Endothelial cell of umbilical vein (primary cell): ENCODE data around the gene PPP1CB. TPM values are rescaled to one million over a fixed set of nuclear protein-coding genes. Genes with fewer than 3 reads are reported as not detected.
A peak's percentile ranks its signal among the peaks of the same experiment; 100 is the strongest.

Experiments used
- BruUV-seq: library from RNA; stranded (reverse); fragments of 400-500 nt; replicated peaks from 2 replicates; lab custom pipeline; 2021; lab: Mats Ljungman, UMichigan
- CTCF ChIA-PET: fragments of 300-600, 350-600 bp; sonication (Branson Sonifier 250); formaldehyde crosslinking; loops from one replicate; lab custom pipeline; 2021; ENCODE audit warnings: antibody characterized with exemption, inconsistent platforms; lab: Charles Lee
- POLR2A ChIA-PET: fragments of 300-600, 350-600 bp; sonication (Branson Sonifier 250); formaldehyde crosslinking; loops from one replicate; lab custom pipeline; 2021; ENCODE audit warnings: antibody characterized with exemption, inconsistent platforms; lab: Charles Lee
- DNase-seq: peaks from one replicate; pipeline ENCODE4 v3.0.0-alpha.2; 2011; ENCODE audit warnings: low read depth, low spot score
- FAIRE-seq: peaks from 2 replicates; lab custom pipeline; 2011; peaks lifted over from hg19 to GRCh38; lab: Jason Lieb, UNC
- H2AFZ ChIP-seq: 2 replicates; pipeline ENCODE4 v1.6.0; 2012; ENCODE audit warnings: low read depth, low read length, control low read depth, inconsistent platforms
- H3K27ac ChIP-seq: 2 replicates; pipeline ENCODE4 v1.5.1; 2011; ENCODE audit warnings: low read depth, mild to moderate bottlenecking, control low read depth, low read length, moderate library complexity; ENCODE audit not compliant: insufficient read depth
- H3K27me3 ChIP-seq, 2 experiments: 2 replicates each; pipeline versions ENCODE4 v1.6.0 to v1.6.1; 2011; ENCODE audit warnings: low read length in 2 of 2, mixed read lengths in 1 of 2; ENCODE audit not compliant: control insufficient read depth in 2 of 2, insufficient read depth in 2 of 2
- H3K36me3 ChIP-seq, 2 experiments: 2 replicates in 1 of 2; 3 replicates in 1 of 2; pipeline ENCODE4 v1.5.1; 2011; ENCODE audit warnings: low read length in 2 of 2, mild to moderate bottlenecking in 1 of 2, moderate library complexity in 1 of 2; ENCODE audit not compliant: control insufficient read depth in 2 of 2, insufficient read depth in 2 of 2; ENCODE audit errors: extremely low read depth in 1 of 2
- H3K4me1 ChIP-seq: 3 replicates; pipeline ENCODE4 v1.5.1; 2011; ENCODE audit warnings: mild to moderate bottlenecking, low read length; ENCODE audit not compliant: control insufficient read depth, insufficient read depth; ENCODE audit errors: extremely low read depth
- H3K4me2 ChIP-seq: 2 replicates; pipeline ENCODE4 v1.6.1; 2011; ENCODE audit warnings: low read length, control low read depth, mixed read lengths; ENCODE audit not compliant: insufficient read depth
- H3K4me3 ChIP-seq, 3 experiments: fragments of 200-600 bp in 1 of 3; sonication (generic), shearing (Covaris generic) in 1 of 3; replicated peaks in 1 of 3; 2 replicates each; pipeline ENCODE4 v1.5.1; 2011 to 2016; ENCODE audit warnings: control low read depth in 3 of 3, low read length in 3 of 3, mild to moderate bottlenecking in 2 of 3, inconsistent platforms in 1 of 3, low read depth in 1 of 3, moderate library complexity in 1 of 3; ENCODE audit not compliant: insufficient read depth in 1 of 3
- H3K79me2 ChIP-seq: 2 replicates; pipeline ENCODE4 v1.6.0; 2012; ENCODE audit warnings: low read length, inconsistent platforms; ENCODE audit not compliant: control insufficient read depth, insufficient read depth
- H3K9ac ChIP-seq: replicated peaks from 2 replicates; pipeline ENCODE3; 2011; ENCODE audit warnings: low read length, control low read depth; ENCODE audit not compliant: insufficient read depth; ENCODE audit errors: extremely low read depth
- H3K9me1 ChIP-seq: replicated peaks from 3 replicates; pipeline ENCODE4 v1.6.0; 2011; ENCODE audit warnings: mild to moderate bottlenecking, low read length; ENCODE audit not compliant: control insufficient read depth, insufficient read depth; ENCODE audit errors: extremely low read depth
- H3K9me3 ChIP-seq: replicated peaks from 2 replicates; pipeline ENCODE4 v1.5.1; 2012; ENCODE audit warnings: low read length, inconsistent platforms; ENCODE audit not compliant: control insufficient read depth, insufficient read depth
- H4K20me1 ChIP-seq: replicated peaks from 2 replicates; pipeline ENCODE3; 2011; ENCODE audit warnings: mild to moderate bottlenecking, low read length; ENCODE audit not compliant: control insufficient read depth, insufficient read depth; ENCODE audit errors: extremely low read depth
- EZH2 ChIP-seq: IDR thresholded peaks from 2 replicates; pipeline ENCODE4 v1.6.1; 2012; ENCODE audit warnings: borderline replicate concordance, low read depth, mild to moderate bottlenecking, moderate library complexity, low read length, inconsistent platforms; ENCODE audit not compliant: severe bottlenecking
- FOS ChIP-seq: IDR thresholded peaks from 2 replicates; pipeline ENCODE4 v1.6.1; 2011; ENCODE audit warnings: mild to moderate bottlenecking, low read length, moderate library complexity, borderline replicate concordance; ENCODE audit not compliant: insufficient read depth
- JUN ChIP-seq: IDR thresholded peaks from 2 replicates; pipeline ENCODE4 v1.6.1; 2011; ENCODE audit warnings: borderline replicate concordance, low read depth; ENCODE audit not compliant: insufficient read length, insufficient read depth
- MYC ChIP-seq: IDR thresholded peaks from one replicate; pipeline ENCODE4 v1.6.1; 2011; ENCODE audit warnings: mild to moderate bottlenecking, low read depth, low read length
- POLR2A ChIP-seq: IDR thresholded peaks from 2 replicates; pipeline ENCODE4 v1.6.1; 2012; ENCODE audit warnings: low read depth, mild to moderate bottlenecking, control low read depth, low read length
- POLR2AphosphoS5 ChIP-seq: IDR thresholded peaks from 2 replicates; pipeline ENCODE4 v1.6.1; 2012; ENCODE audit warnings: low read depth, mild to moderate bottlenecking, control low read depth, low read length, moderate library complexity; ENCODE audit not compliant: insufficient read depth
- dilution Hi-C: fragments of 300-500 bp; cut with MboI; formaldehyde crosslinking; loops from one replicate; pipeline ENCODE4 v1.15.0; 2019; ENCODE audit warnings: low sequenced_read_pairs; ENCODE audit not compliant: extremely low pct_ligation_motif_present
- intact Hi-C: fragments of 100-400 bp; cut with micrococcal nuclease; formaldehyde crosslinking; loops from one replicate; pipeline ENCODE4 v1.10.0; 2022
- polyA plus RNA-seq, 4 experiments: library from polyadenylated mRNA; depleted of rRNA in 3 of 4; stranded (reverse) in 3 of 4; unstranded in 1 of 4; fragments of >200 nt; gene quantifications; 2 replicates each; pipeline versions ENCODE4 v1.2.1 to v1.2.3, GENCODE V29; 2011 to 2012; ENCODE audit warnings: missing spikeins in 1 of 4
- total RNA-seq: library from RNA; stranded (reverse); gene quantifications from 2 replicates; pipeline ENCODE4 v1.2.3, GENCODE V29; 2021
- TF ChIP-seq, protein P1 (sequence below): IDR thresholded peaks from 2 replicates; pipeline ENCODE4 v1.6.1; 2011; ENCODE audit not compliant: insufficient read depth, insufficient read length

Gene PPP1CB
- total and polyA plus RNA-seq, 2 donors (not counting 3 experiments of a cell fraction or from before 2014, with no cell fraction given) = 29.8 to 163 TPM

DNA sequence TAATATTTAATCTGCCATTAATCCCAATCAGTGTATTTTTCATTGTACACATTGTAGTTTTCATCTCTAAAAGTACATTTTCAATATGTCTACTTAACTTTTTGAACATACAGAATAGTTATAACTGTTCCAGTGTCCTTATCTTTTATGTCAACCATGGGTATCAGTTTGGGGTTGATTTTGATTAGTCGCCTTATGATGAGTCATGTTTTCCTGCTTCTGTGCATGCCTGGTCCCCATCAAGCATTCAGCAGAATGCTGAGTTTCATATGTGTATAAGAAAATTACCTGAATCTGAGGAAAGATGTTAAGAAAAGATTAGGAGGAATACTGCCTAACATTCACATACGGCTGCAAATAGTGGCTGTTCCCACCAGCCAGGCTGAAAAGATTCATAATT, 76.8 kb downstream of the PPP1CB start:
- no TSS peak for BruUV-seq
- TF ChIP-seq FOS = peak; percentile 71
- no peak for TF ChIP-seq POLR2AphosphoS5
- TF ChIP-seq JUN = peak; percentile 52
- TF ChIP-seq, protein P1, sequence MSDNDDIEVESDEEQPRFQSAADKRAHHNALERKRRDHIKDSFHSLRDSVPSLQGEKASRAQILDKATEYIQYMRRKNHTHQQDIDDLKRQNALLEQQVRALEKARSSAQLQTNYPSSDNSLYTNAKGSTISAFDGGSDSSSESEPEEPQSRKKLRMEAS = no peak
- dilution Hi-C loops (no loop called here), intact Hi-C loops (no loop called here)
- FAIRE-seq (peak; percentile 28), DNase-seq (peak; percentile 16)
- POLR2A ChIA-PET = no interaction called here
- H4K20me1 ChIP-seq = no peaks in the 10 kb centered on the region
- CTCF ChIA-PET = no interaction called here
- no peak overlapping the region for H2AFZ ChIP-seq
- H3K9me3 ChIP-seq = no peaks in the 10 kb centered on the region
- no peak overlapping the region for H3K4me3 ChIP-seq
- no peaks in the 10 kb centered on the region for H3K79me2 ChIP-seq
- H3K4me1 ChIP-seq = peaks cover 2% of the 10 kb centered on the region
- H3K9ac ChIP-seq = no peak overlapping the region
- H3K27me3 ChIP-seq = no peaks in the 10 kb centered on the region
- no peak overlapping the region for H3K27ac ChIP-seq
- H3K4me2 ChIP-seq = no peak overlapping the region
- H3K36me3 ChIP-seq = no peaks in the 10 kb centered on the region
- no peaks in the 10 kb centered on the region for H3K9me1 ChIP-seq

DNA sequence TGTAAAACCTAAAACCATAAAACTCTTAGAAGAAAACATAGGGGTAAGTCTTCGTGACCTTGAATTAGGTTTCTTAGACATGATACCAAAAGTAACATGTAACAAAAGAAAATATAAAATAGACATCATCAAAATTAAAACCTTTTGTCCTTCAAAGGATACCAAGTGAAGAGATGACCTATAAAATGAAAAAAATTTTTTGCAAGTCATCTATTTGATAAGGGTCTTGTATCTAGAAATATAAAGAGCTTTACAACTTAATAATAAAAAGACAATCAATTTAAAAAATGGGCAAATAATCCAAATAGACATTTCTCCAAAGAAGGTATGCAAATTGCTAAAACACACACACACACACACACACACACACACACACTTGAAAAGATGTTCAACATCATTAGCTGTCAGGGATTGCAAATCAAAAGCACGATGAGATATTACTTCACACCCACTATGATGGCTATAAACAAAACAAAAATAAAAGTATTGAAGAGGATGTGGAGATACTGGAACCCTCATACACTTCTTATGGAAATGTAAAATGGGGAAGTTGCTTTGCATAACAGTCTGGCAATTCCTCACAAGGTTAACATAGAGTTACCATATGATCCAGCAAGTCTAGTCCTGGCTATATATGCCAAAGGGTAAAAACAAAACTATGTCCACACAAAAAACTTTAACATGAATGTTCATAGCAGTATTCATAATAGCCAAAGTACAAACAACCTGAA, 82.3 kb downstream of the PPP1CB start:
- no peak overlapping the region for H3K9ac ChIP-seq
- POLR2A ChIA-PET = no interaction called here
- no peak overlapping the region for H3K4me3 ChIP-seq
- BruUV-seq = no TSS peak
- FAIRE-seq = no peak
- H3K9me1 ChIP-seq = no peaks in the 10 kb centered on the region
- no peaks in the 10 kb centered on the region for H3K9me3 ChIP-seq
- H4K20me1 ChIP-seq = no peaks in the 10 kb centered on the region
- no peak overlapping the region for H2AFZ ChIP-seq
- no peaks in the 10 kb centered on the region for H3K27me3 ChIP-seq
- DNase-seq = no peak
- H3K4me2 ChIP-seq = no peak overlapping the region
- H3K36me3 ChIP-seq = no peaks in the 10 kb centered on the region
- no peak overlapping the region for H3K27ac ChIP-seq
- H3K4me1 ChIP-seq = no peaks in the 10 kb centered on the region
- no peak for TF ChIP-seq POLR2A
- TF ChIP-seq FOS = no peak
- TF ChIP-seq EZH2 = no peak
- no peak for TF ChIP-seq MYC
- H3K79me2 ChIP-seq = no peaks in the 10 kb centered on the region
- dilution Hi-C loops (no loop called here), intact Hi-C loops (no loop called here)
- CTCF ChIA-PET = interaction anchor here (1.2 kb wide), 1 partner anchor 12 kb away, joined by 3 read pairs; no protein-coding TSS in a partner anchor
